ENCODE measurements around the gene APOBEC3B.

The APOBEC3B gene

GRCh38 chr22:38971202-38971601 is 10.9 kb upstream of the APOBEC3B start:
- no peak for TF ChIP-seq ZBTB7A (IDR thresholded peaks at IDR 0.05; ENCODE audit: low read depth)
- no peak for TF ChIP-seq YY1 (IDR thresholded peaks at IDR 0.05; ENCODE audit: low read depth)
- no peak for TF ChIP-seq NFIC (IDR thresholded peaks at IDR 0.05)

DNA sequence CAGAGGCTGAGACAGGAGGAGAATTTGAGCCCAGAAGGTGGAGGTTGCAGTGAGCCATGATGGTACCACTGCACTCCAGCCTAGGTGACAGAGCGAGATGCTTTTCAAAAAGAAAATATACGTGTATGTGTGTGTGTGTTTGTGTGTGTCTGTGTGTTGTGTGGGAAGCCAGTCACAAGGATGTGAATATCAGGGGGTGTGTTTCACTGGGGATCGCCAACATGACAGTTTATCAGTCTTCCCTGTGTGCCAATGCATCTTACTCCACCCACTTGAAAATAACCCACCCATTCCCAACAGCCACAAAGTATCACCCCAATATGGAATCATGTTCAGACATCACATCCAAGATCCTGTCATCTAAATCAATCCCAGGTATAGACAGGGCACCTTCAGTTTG is 10.4 kb upstream of the APOBEC3B start:
- TF ChIP-seq REST (IDR thresholded peaks at IDR 0.05; ENCODE audit: low read depth) = no peak
- TF ChIP-seq CEBPB (IDR thresholded peaks at IDR 0.05) = no peak
- TF ChIP-seq EGR1 (IDR thresholded peaks at IDR 0.05) = no peak
- TF ChIP-seq RAD21 (IDR thresholded peaks at IDR 0.05; ENCODE audit: low read depth) = no peak
- no peak for TF ChIP-seq FOXM1 (IDR thresholded peaks at IDR 0.05; ENCODE audit: borderline replicate concordance, low read depth)
- TF ChIP-seq ZBTB7A (IDR thresholded peaks at IDR 0.05; ENCODE audit: low read depth) = no peak
- TF ChIP-seq EP300 (IDR thresholded peaks at IDR 0.05; ENCODE audit: borderline replicate concordance) = no peak
- no peak for TF ChIP-seq MAX (IDR thresholded peaks at IDR 0.05)

DNA sequence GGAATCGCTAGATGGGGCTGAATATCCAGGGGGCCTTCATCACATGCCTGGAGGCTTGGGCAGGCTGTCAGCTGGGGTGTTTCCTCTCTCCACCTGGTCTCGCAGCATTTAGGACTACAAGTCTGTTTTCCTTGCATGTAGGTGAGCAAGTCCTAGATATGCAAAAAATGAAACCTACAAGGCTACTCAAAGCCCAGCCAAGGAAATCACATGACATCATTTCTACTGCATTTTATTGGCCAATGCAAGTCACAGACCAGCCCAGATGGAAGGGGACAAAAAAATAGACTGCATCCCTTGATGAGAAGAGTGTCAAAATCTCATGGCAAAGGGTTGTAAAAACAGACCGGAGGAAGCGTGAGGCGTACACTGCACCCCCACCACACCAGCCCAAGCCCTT is 9.6 kb upstream of the APOBEC3B start:
- no peak for TF ChIP-seq TAF1 (IDR thresholded peaks at IDR 0.05; ENCODE audit: low read depth)

- TF ChIP-seq YY1 (IDR thresholded peaks at IDR 0.05; ENCODE audit: low read depth) (no peak), RAD21 (IDR thresholded peaks at IDR 0.05; ENCODE audit: low read depth) (peak; percentile 85), CREB1 (IDR thresholded peaks at IDR 0.05; ENCODE audit: low read depth) (no peak)
Observed at GRCh38 chr22:38973289-38974169, 8.6 kb upstream of the APOBEC3B start.

- no peak for TF ChIP-seq TCF12 (IDR thresholded peaks at IDR 0.05; ENCODE audit: low read depth)
- no peak for TF ChIP-seq REST (IDR thresholded peaks at IDR 0.05; ENCODE audit: low read depth)
- TF ChIP-seq CREB1 (IDR thresholded peaks at IDR 0.05; ENCODE audit: low read depth) = no peak
- no peak for TF ChIP-seq MAX (IDR thresholded peaks at IDR 0.05)
- no peak for TF ChIP-seq ZBTB7A (IDR thresholded peaks at IDR 0.05; ENCODE audit: low read depth)
- no peak for TF ChIP-seq EP300 (IDR thresholded peaks at IDR 0.05; ENCODE audit: borderline replicate concordance)
- no peak for TF ChIP-seq NFIC (IDR thresholded peaks at IDR 0.05)
- TF ChIP-seq RAD21 (IDR thresholded peaks at IDR 0.05; ENCODE audit: low read depth) = no peak
- TF ChIP-seq EGR1 (IDR thresholded peaks at IDR 0.05) = no peak
- no peak for TF ChIP-seq USF1 (IDR thresholded peaks at IDR 0.05)
Observed at GRCh38 chr22:38974170-38974825, 7.8 kb upstream of the APOBEC3B start.

DNA sequence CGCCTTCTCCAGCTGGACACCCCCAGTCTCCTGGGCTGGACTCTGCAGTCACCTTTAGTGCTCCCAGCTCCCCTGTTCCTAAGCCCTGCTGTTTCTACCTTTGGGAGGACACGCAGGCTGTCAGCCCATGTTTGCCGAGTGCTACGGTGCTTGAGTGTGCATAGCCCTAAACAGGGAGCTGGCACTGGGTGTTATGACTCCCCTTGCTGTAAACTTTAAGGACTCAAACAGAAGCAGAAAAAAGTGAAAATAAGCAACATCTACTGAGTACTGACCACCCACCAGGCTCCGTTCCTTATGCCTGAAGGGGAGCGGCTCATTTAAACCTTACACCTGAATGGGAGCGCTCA is 7.3 kb upstream of the APOBEC3B start:
- TF ChIP-seq YY1 (IDR thresholded peaks at IDR 0.05; ENCODE audit: low read depth) = no peak
- no peak for TF ChIP-seq CREB1 (IDR thresholded peaks at IDR 0.05; ENCODE audit: low read depth)
- TF ChIP-seq NFIC (IDR thresholded peaks at IDR 0.05) = no peak
- no peak for TF ChIP-seq RAD21 (IDR thresholded peaks at IDR 0.05; ENCODE audit: low read depth)

Data from Ishikawa (cell line).